IMR-90 (cell line): ENCODE data around the gene HORMAD1. TPM values are rescaled to one million over a fixed set of nuclear protein-coding genes. Genes with fewer than 3 reads are reported as not detected.

Source experiments
- ATAC-seq: fragments of 200-7000 bp; cut with Tn5 transposase; 2 replicates; pipeline ENCODE4 v1.9.1; 2020; ENCODE audit warnings: low read depth, mild to moderate bottlenecking, moderate library complexity
- BruUV-seq: library from RNA; stranded (reverse); fragments of 400-500 nt; replicated peaks from 2 replicates; lab custom pipeline; 2021; lab: Mats Ljungman, UMichigan
- CTCF ChIA-PET: fragments of 300-600 bp; formaldehyde crosslinking; extraction: SDS; loops from one replicate; lab custom pipeline; 2021; ENCODE audit warnings: antibody characterized with exemption; lab: Yijun Ruan, JAX
- POLR2A ChIA-PET: fragments of 300-600 bp; sonication (Branson Sonifier 250); formaldehyde crosslinking; loops from one replicate; lab custom pipeline; 2022; ENCODE audit warnings: antibody characterized with exemption; ENCODE audit not compliant: unreplicated experiment; lab: Charles Lee
- DNase-seq: peaks from one replicate; pipeline ENCODE4 v3.0.0; 2013
- H2AFZ ChIP-seq: replicated peaks from 2 replicates; pipeline ENCODE3; 2013; ENCODE audit warnings: low read length, mild to moderate bottlenecking; ENCODE audit not compliant: poor library complexity
- H2AK5ac ChIP-seq: 2 replicates; pipeline ENCODE4 v1.6.1; 2013; ENCODE audit warnings: low read depth, low read length, inconsistent platforms
- H2AK9ac ChIP-seq: replicated peaks from 2 replicates; pipeline ENCODE3; 2013; ENCODE audit warnings: mild to moderate bottlenecking, low read depth, low read length, moderate library complexity; ENCODE audit not compliant: poor library complexity
- H2BK120ac ChIP-seq: 2 replicates; pipeline ENCODE4 v1.6.1; 2013; ENCODE audit warnings: low read depth, low read length, inconsistent platforms
- H2BK15ac ChIP-seq: 3 replicates; pipeline ENCODE4 v1.6.1; 2013; ENCODE audit warnings: low read depth, low read length, inconsistent platforms
- H2BK20ac ChIP-seq: 2 replicates; pipeline ENCODE4 v1.6.1; 2013; ENCODE audit warnings: low read depth, mild to moderate bottlenecking, inconsistent platforms, low read length, moderate library complexity
- H2BK5ac ChIP-seq: 2 replicates; pipeline ENCODE4 v1.6.1; 2013; ENCODE audit warnings: mild to moderate bottlenecking, low read depth, low read length, inconsistent platforms; ENCODE audit not compliant: poor library complexity, severe bottlenecking
- H3K14ac ChIP-seq: replicated peaks from 2 replicates; pipeline ENCODE4 v1.6.1; 2013; ENCODE audit warnings: low read depth, low read length, inconsistent platforms
- H3K18ac ChIP-seq: 2 replicates; pipeline ENCODE4 v1.6.1; 2013; ENCODE audit warnings: low read depth, low read length, control low read depth
- H3K23ac ChIP-seq: 2 replicates; pipeline ENCODE4 v1.6.1; 2013; ENCODE audit warnings: low read depth, low read length, inconsistent platforms
- H3K27ac ChIP-seq: 2 replicates; pipeline ENCODE4 v1.5.1; 2013; ENCODE audit warnings: mild to moderate bottlenecking, control low read depth, low read length; ENCODE audit not compliant: insufficient read depth
- H3K27me3 ChIP-seq: 2 replicates; pipeline ENCODE4 v1.6.1; 2013; ENCODE audit warnings: low read length; ENCODE audit not compliant: control insufficient read depth, insufficient read depth
- H3K36me3 ChIP-seq: 2 replicates; pipeline ENCODE4 v1.6.1; 2013; ENCODE audit warnings: low read length, mixed read lengths; ENCODE audit not compliant: control insufficient read depth, insufficient read depth
- H3K4ac ChIP-seq: 2 replicates; pipeline ENCODE4 v1.6.1; 2013; ENCODE audit warnings: low read depth, low read length, inconsistent platforms
- H3K4me1 ChIP-seq: 2 replicates; pipeline ENCODE4 v1.6.1; 2013; ENCODE audit warnings: low read length, mixed read lengths; ENCODE audit not compliant: control insufficient read depth, insufficient read depth
- H3K4me2 ChIP-seq: 2 replicates; pipeline ENCODE4 v1.6.1; 2013; ENCODE audit warnings: low read depth, mild to moderate bottlenecking, control low read depth, low read length, moderate library complexity
- H3K4me3 ChIP-seq: 2 replicates; pipeline ENCODE4 v1.5.1; 2013; ENCODE audit warnings: low read depth, mild to moderate bottlenecking, control low read depth, low read length, moderate library complexity; ENCODE audit not compliant: insufficient read depth
- H3K56ac ChIP-seq: 2 replicates; pipeline ENCODE4 v1.6.1; 2013; ENCODE audit warnings: low read length, inconsistent platforms; ENCODE audit not compliant: insufficient read depth; ENCODE audit errors: extremely low read depth
- H3K79me1 ChIP-seq, 2 experiments: 2 replicates each; pipeline ENCODE4 v1.6.1; 2013; ENCODE audit warnings: low read length in 2 of 2, inconsistent platforms in 1 of 2, low read depth in 1 of 2
- H3K9ac ChIP-seq: 2 replicates; pipeline ENCODE4 v1.6.1; 2013; ENCODE audit warnings: low read depth, low read length, control low read depth
- H3K9me1 ChIP-seq: 2 replicates; pipeline ENCODE4 v1.6.1; 2013; ENCODE audit warnings: low read length, inconsistent platforms; ENCODE audit not compliant: insufficient read depth
- H3K9me3 ChIP-seq: 2 replicates; pipeline ENCODE4 v1.6.1; 2013; ENCODE audit warnings: low read length; ENCODE audit not compliant: control insufficient read depth, insufficient read depth
- H4K20me1 ChIP-seq: 2 replicates; pipeline ENCODE4 v1.6.1; 2013; ENCODE audit warnings: low read length, inconsistent platforms; ENCODE audit not compliant: insufficient read depth
- H4K5ac ChIP-seq: 2 replicates; pipeline ENCODE4 v1.6.1; 2013; ENCODE audit warnings: mild to moderate bottlenecking, low read depth, low read length, control low read depth
- H4K8ac ChIP-seq, 2 experiments: 2 replicates each; pipeline ENCODE4 v1.6.1; 2013; ENCODE audit warnings: low read depth in 2 of 2, low read length in 2 of 2, control low read depth in 1 of 2, inconsistent platforms in 1 of 2
- H4K91ac ChIP-seq: 2 replicates; pipeline ENCODE4 v1.6.1; 2013; ENCODE audit warnings: low read depth, low read length, inconsistent platforms; ENCODE audit not compliant: insufficient read depth
- BHLHE40 ChIP-seq: fragments of 150-350 bp; IDR thresholded peaks from 2 replicates; pipeline ENCODE4 v1.6.1; 2016; ENCODE audit warnings: mild to moderate bottlenecking, low read depth, low read length
- CEBPB ChIP-seq: IDR thresholded peaks from 2 replicates; pipeline ENCODE4 v1.6.1; 2012; ENCODE audit warnings: low read depth, low read length, improper control_type of control experiment
- CHD1 ChIP-seq: IDR thresholded peaks from 2 replicates; pipeline ENCODE4 v1.6.1; 2012; ENCODE audit warnings: low read depth, low read length, improper control_type of control experiment
- CTCF ChIP-seq: conservative IDR thresholded peaks from 2 replicates; pipeline ENCODE4 v1.5.1; 2012; ENCODE audit warnings: mild to moderate bottlenecking, low read depth, low read length, improper control_type of control experiment
- ELK1 ChIP-seq: fragments of 150-350 bp; IDR thresholded peaks from 2 replicates; pipeline ENCODE4 v1.6.1; 2016; ENCODE audit warnings: low read depth, mild to moderate bottlenecking, low read length, moderate library complexity, borderline replicate concordance
- FOS ChIP-seq: fragments of 150-350 bp; IDR thresholded peaks from 2 replicates; pipeline ENCODE4 v1.6.1; 2016; ENCODE audit warnings: low read depth, low read length
- MAFK ChIP-seq: IDR thresholded peaks from 2 replicates; pipeline ENCODE4 v1.6.1; 2012; ENCODE audit warnings: low read depth, low read length, improper control_type of control experiment
- MAZ ChIP-seq: IDR thresholded peaks from 2 replicates; pipeline ENCODE4 v1.6.1; 2012; ENCODE audit warnings: low read depth, mild to moderate bottlenecking, low read length, improper control_type of control experiment, moderate library complexity, borderline replicate concordance
- MXI1 ChIP-seq: IDR thresholded peaks from 2 replicates; pipeline ENCODE4 v1.6.1; 2012; ENCODE audit warnings: low read depth, mild to moderate bottlenecking, low read length, moderate library complexity, borderline replicate concordance
- NFE2L2 ChIP-seq: fragments of 150-350 bp; IDR thresholded peaks from 2 replicates; pipeline ENCODE4 v1.6.1; 2016; ENCODE audit warnings: low read depth, mild to moderate bottlenecking, low read length
- POLR2A ChIP-seq: IDR thresholded peaks from 2 replicates; pipeline ENCODE4 v1.6.1; 2012; ENCODE audit warnings: mild to moderate bottlenecking, low read depth, low read length
- RAD21 ChIP-seq: IDR thresholded peaks from 2 replicates; pipeline ENCODE4 v1.6.1; 2012; ENCODE audit warnings: low read length, improper control_type of control experiment
- RCOR1 ChIP-seq: IDR thresholded peaks from 2 replicates; pipeline ENCODE4 v1.6.1; 2012; ENCODE audit warnings: mild to moderate bottlenecking, low read length, improper control_type of control experiment; ENCODE audit not compliant: insufficient replicate concordance
- RFX5 ChIP-seq: IDR thresholded peaks from 2 replicates; pipeline ENCODE4 v1.8.0; 2012; ENCODE audit warnings: low read depth, mild to moderate bottlenecking, low read length, moderate library complexity
- SMC3 ChIP-seq: fragments of 150-350 bp; IDR thresholded peaks from 2 replicates; pipeline ENCODE4 v1.6.1; 2016; ENCODE audit warnings: low read depth, mild to moderate bottlenecking, antibody characterized with exemption, low read length, moderate library complexity
- USF2 ChIP-seq: fragments of 150-350 bp; IDR thresholded peaks from 2 replicates; pipeline ENCODE4 v1.6.1; 2017; ENCODE audit warnings: mild to moderate bottlenecking, antibody characterized with exemption, low read length, low read depth
- WGBS, 2 experiments: methylation state at CpG; one replicate each; pipeline versions ENCODE4 v1.1.5 to v1.1.7; 2013; ENCODE audit warnings: missing lambda C conversion rate in 2 of 2; ENCODE audit not compliant: insufficient read length in 1 of 2; ENCODE audit errors: extremely low coverage in 2 of 2; 5-methylcytosine and 5-hydroxymethylcytosine counted together
- dilution Hi-C: fragments of 300-500 bp; cut with HindIII; formaldehyde crosslinking; loops from one replicate; pipeline ENCODE4 v1.14.3; 2018; ENCODE audit warnings: low sequenced_read_pairs; ENCODE audit not compliant: unreplicated experiment
- in situ Hi-C: fragments of 300-500 bp; cut with MboI; formaldehyde crosslinking; loops from 3 replicates; pipeline ENCODE4 v1.14.3; 2019; ENCODE audit warnings: low sequenced_read_pairs, inconsistent platforms, mixed read lengths
- intact Hi-C: fragments of 100-400 bp; cut with micrococcal nuclease; formaldehyde crosslinking; loops from 2 replicates; pipeline ENCODE4 v1.10.0; 2022
- polyA plus RNA-seq, 3 experiments: library from polyadenylated mRNA; depleted of rRNA; stranded (reverse); fragments of >200 nt; gene quantifications; 2 replicates each; pipeline ENCODE4 v1.2.3, GENCODE V29; 2012; ENCODE audit warnings: low replicate concordance in 1 of 3
- total RNA-seq: library from RNA; depleted of rRNA; stranded (reverse); fragments of >200 nt; gene quantifications from 2 replicates; pipeline ENCODE4 v1.2.3, GENCODE V29; 2012

HORMAD1 gene
- total and polyA plus RNA-seq, 2 of the 4 experiments (the other 2 are of a cell fraction) = not detected

- Histone ChIP-seq H2AK5ac (no peak overlapping the region), H3K14ac (no peak overlapping the region), H2BK120ac (no peak overlapping the region), H3K9me1 (no peaks in the 10 kb centered on the region), H4K20me1 (no peaks in the 10 kb centered on the region), H4K91ac (no peak overlapping the region), H2BK5ac (no peak overlapping the region), H3K36me3 (no peaks in the 10 kb centered on the region), H3K27me3 (no peaks in the 10 kb centered on the region), H3K4me2 (no peak overlapping the region), H4K5ac (no peak overlapping the region), H2BK20ac (no peak overlapping the region), H2BK15ac (no peak overlapping the region), H3K18ac (no peak overlapping the region), H3K23ac (no peak overlapping the region), H2AK9ac (no peak overlapping the region), H3K27ac (no peak overlapping the region), H4K8ac (no peak overlapping the region), H3K4ac (no peak overlapping the region), H3K9ac (no peak overlapping the region), H2AFZ (no peak overlapping the region), H3K4me3 (no peak overlapping the region), H3K4me1 (no peaks in the 10 kb centered on the region), H3K79me1 (no peaks in the 10 kb centered on the region), H3K9me3 (no peaks in the 10 kb centered on the region), H3K56ac (no peak overlapping the region)
- no peak for DNase-seq
- TF ChIP-seq USF2 = no peak
- TF ChIP-seq SMC3 = no peak
- no peak for TF ChIP-seq RCOR1
- no peak for TF ChIP-seq NFE2L2
- TF ChIP-seq POLR2A = no peak
- no peak for TF ChIP-seq RFX5
- no peak for TF ChIP-seq CEBPB
- TF ChIP-seq MAFK = no peak
- TF ChIP-seq MAZ = no peak
- TF ChIP-seq ELK1 = no peak
- TF ChIP-seq MXI1 = no peak
- TF ChIP-seq CTCF = no peak
- TF ChIP-seq FOS = no peak
- no peak for TF ChIP-seq BHLHE40
- TF ChIP-seq CHD1 = no peak
- TF ChIP-seq RAD21 = no peak
- ChIA-PET POLR2A (no interaction called here), CTCF (no interaction called here)
- dilution Hi-C loops = no loop called here
- no CpG with 5 or more reads among the region's 11 CpGs for WGBS, 2 experiments
- ATAC-seq = no peak
- intact Hi-C loops = no loop called here
- BruUV-seq = no TSS peak
- in situ Hi-C loops = no loop called here
Measured at GRCh38 chr1:150718225-150718891, 2.3 kb downstream of the HORMAD1 start.
